ENCODE results near the gene EYS. TPM values are rescaled to one million over a fixed set of nuclear protein-coding genes. Genes with fewer than 3 reads are reported as not detected.

Gene EYS
- total and polyA plus RNA-seq, 9 of the 15 experiments (the other 6 are each of a cell fraction or from before 2014, with no cell fraction given), result 0.03 to 0.36 (median 0.10) TPM; not detected in 2

DNA sequence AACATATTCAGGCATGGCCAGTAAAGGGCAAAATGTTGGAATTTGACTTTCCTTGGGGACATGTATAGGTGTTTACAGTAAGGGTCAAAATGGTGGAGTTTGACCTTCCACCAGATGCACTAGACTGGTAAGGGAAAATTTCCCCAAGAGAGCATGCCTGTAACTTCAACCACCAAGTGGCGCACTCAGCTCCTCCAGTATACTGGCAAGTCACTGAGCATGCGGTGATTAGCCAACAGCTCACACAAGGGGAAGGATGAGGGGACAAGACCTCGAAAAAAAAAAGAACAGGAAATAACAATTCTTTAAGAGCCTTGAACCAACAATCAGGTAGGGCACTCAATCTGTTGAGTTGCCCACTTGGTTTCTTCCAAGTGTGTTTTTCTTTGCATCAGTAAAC, 140.9 kb downstream of the EYS start:
- Histone ChIP-seq H2AFZ (ENCODE audit: low read depth, low read length) (no peak overlapping the region), H3K9me3 (replicated peaks; ENCODE audit: control insufficient read depth, insufficient read depth, low read depth, low read length) (no peaks in the 10 kb centered on the region), H3K9ac (ENCODE audit: insufficient read depth in 1 of 2, low read depth in 2 of 2, low read length in 2 of 2) (no peak overlapping the region), H3K27me3 (ENCODE audit: control insufficient read depth in 2 of 2, insufficient read depth in 2 of 2, low read length in 2 of 2) (no peaks in the 10 kb centered on the region), H3K4me3 (no peak overlapping the region), H3K4me1 (replicated peaks in 1 of 2; ENCODE audit: control insufficient read depth in 2 of 2, insufficient read depth in 2 of 2, low read length in 2 of 2) (no peaks in the 10 kb centered on the region), H3K36me3 (ENCODE audit: control insufficient read depth, insufficient read depth, low read length) (no peaks in the 10 kb centered on the region), H3K9me1 (ENCODE audit: control insufficient read depth, insufficient read depth, low read length) (no peaks in the 10 kb centered on the region), H3K4me2 (ENCODE audit: insufficient read depth, low read length) (no peak overlapping the region), H3K27ac (ENCODE audit: extremely low read depth, low read depth, low read length) (no peak overlapping the region), H4K20me1 (replicated peaks; ENCODE audit: control insufficient read depth, insufficient read depth, low read length) (no peaks in the 10 kb centered on the region), H3K79me2 (ENCODE audit: control insufficient read depth, insufficient read depth, low read length) (no peaks in the 10 kb centered on the region)
- no TSS peak for BruUV-seq (replicated peaks)
- no peak for ATAC-seq
- ChIA-PET POLR2A (no interaction called here), CTCF (ENCODE audit: low intra/inter-chr PET ratio) (no interaction called here)
- in situ Hi-C loops (cut with MboI) (no loop called here), intact Hi-C loops (cut with micrococcal nuclease) (no loop called here)
- no peak for DNase-seq (ENCODE audit: extremely low read depth in 1 of 4, low spot score in 3 of 4)
- FAIRE-seq, result no peak
- WGBS (ENCODE audit: insufficient coverage, low coverage, missing lambda C conversion rate), result 14% methylated on average over 2 of the region's 3 CpGs
- no peak for TF ChIP-seq ZNF133 (CRISPR knock-in tag; IDR thresholded peaks at IDR 0.05)
- no peak for TF ChIP-seq ZNF695 (CRISPR knock-in tag; IDR thresholded peaks at IDR 0.05)
- no peak for TF ChIP-seq POLR3G (IDR thresholded peaks at IDR 0.05; ENCODE audit: extremely low read depth, insufficient read length, insufficient replicate concordance)
- TF ChIP-seq, protein P1, sequence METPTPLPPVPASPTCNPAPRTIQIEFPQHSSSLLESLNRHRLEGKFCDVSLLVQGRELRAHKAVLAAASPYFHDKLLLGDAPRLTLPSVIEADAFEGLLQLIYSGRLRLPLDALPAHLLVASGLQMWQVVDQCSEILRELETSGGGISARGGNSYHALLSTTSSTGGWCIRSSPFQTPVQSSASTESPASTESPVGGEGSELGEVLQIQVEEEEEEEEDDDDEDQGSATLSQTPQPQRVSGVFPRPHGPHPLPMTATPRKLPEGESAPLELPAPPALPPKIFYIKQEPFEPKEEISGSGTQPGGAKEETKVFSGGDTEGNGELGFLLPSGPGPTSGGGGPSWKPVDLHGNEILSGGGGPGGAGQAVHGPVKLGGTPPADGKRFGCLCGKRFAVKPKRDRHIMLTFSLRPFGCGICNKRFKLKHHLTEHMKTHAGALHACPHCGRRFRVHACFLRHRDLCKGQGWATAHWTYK (CRISPR knock-in tag; IDR thresholded peaks at IDR 0.05), result no peak
- no peak for TF ChIP-seq HMG20B (CRISPR knock-in tag; IDR thresholded peaks at IDR 0.05)

GRCh38 chr6:65558071-65558470, 149.0 kb downstream of the EYS start:
- H4K20me1 ChIP-seq (replicated peaks; ENCODE audit: control insufficient read depth, insufficient read depth, low read length), result no peaks in the 10 kb centered on the region
- H3K9me3 ChIP-seq (replicated peaks; ENCODE audit: control insufficient read depth, insufficient read depth, low read depth, low read length), result no peaks in the 10 kb centered on the region
- no peaks in the 10 kb centered on the region for H3K9me1 ChIP-seq (ENCODE audit: control insufficient read depth, insufficient read depth, low read length)
- H3K4me2 ChIP-seq (ENCODE audit: insufficient read depth, low read length), result no peak overlapping the region
- H3K4me3 ChIP-seq, result no peak overlapping the region
- POLR2A ChIA-PET, result no interaction called here
- no peak overlapping the region for H2AFZ ChIP-seq (ENCODE audit: low read depth, low read length)
- CTCF ChIA-PET (ENCODE audit: low intra/inter-chr PET ratio), result no interaction called here
- BruUV-seq (replicated peaks), result no TSS peak
- 11% methylated on average over 6 of the region's 6 CpGs for WGBS (ENCODE audit: insufficient coverage, low coverage, missing lambda C conversion rate)
- no peaks in the 10 kb centered on the region for H3K4me1 ChIP-seq (replicated peaks in 1 of 2; ENCODE audit: control insufficient read depth in 2 of 2, insufficient read depth in 2 of 2, low read length in 2 of 2)
- no peaks in the 10 kb centered on the region for H3K36me3 ChIP-seq (ENCODE audit: control insufficient read depth, insufficient read depth, low read length)
- intact Hi-C loops (cut with micrococcal nuclease) (no loop called here), in situ Hi-C loops (cut with MboI) (no loop called here)
- FAIRE-seq, result no peak
- ATAC-seq, result no peak
- H3K27ac ChIP-seq (ENCODE audit: extremely low read depth, low read depth, low read length), result no peak overlapping the region
- H3K9ac ChIP-seq (ENCODE audit: insufficient read depth in 1 of 2, low read depth in 2 of 2, low read length in 2 of 2), result no peak overlapping the region
- no peaks in the 10 kb centered on the region for H3K79me2 ChIP-seq (ENCODE audit: control insufficient read depth, insufficient read depth, low read length)
- no peaks in the 10 kb centered on the region for H3K27me3 ChIP-seq (ENCODE audit: control insufficient read depth in 2 of 2, insufficient read depth in 2 of 2, low read length in 2 of 2)
- no peak for DNase-seq (ENCODE audit: extremely low read depth in 1 of 4, low spot score in 3 of 4)
- TF ChIP-seq COPS2 (conservative IDR thresholded peaks at IDR 0.05) (no peak), ADNP (tag; IDR thresholded peaks at IDR 0.05) (no peak), ZNF395 (CRISPR knock-in tag; IDR thresholded peaks at IDR 0.05) (no peak), KLF10 (CRISPR knock-in tag; IDR thresholded peaks at IDR 0.05) (no peak), OTX1 (CRISPR knock-in tag; IDR thresholded peaks at IDR 0.05) (no peak)
- TF ChIP-seq, protein P2, sequence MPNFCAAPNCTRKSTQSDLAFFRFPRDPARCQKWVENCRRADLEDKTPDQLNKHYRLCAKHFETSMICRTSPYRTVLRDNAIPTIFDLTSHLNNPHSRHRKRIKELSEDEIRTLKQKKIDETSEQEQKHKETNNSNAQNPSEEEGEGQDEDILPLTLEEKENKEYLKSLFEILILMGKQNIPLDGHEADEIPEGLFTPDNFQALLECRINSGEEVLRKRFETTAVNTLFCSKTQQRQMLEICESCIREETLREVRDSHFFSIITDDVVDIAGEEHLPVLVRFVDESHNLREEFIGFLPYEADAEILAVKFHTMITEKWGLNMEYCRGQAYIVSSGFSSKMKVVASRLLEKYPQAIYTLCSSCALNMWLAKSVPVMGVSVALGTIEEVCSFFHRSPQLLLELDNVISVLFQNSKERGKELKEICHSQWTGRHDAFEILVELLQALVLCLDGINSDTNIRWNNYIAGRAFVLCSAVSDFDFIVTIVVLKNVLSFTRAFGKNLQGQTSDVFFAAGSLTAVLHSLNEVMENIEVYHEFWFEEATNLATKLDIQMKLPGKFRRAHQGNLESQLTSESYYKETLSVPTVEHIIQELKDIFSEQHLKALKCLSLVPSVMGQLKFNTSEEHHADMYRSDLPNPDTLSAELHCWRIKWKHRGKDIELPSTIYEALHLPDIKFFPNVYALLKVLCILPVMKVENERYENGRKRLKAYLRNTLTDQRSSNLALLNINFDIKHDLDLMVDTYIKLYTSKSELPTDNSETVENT (CRISPR knock-in tag; IDR thresholded peaks at IDR 0.05), result no peak
